IPS-15b (cell line): ENCODE data around the gene SPATA16.

Experiments used
- H3K27me3 ChIP-seq: one replicate; pipeline ENCODE4 v1.6.1; 2013; ENCODE audit warnings: low read length; ENCODE audit not compliant: control insufficient read depth, insufficient read depth
- H3K36me3 ChIP-seq: one replicate; pipeline ENCODE4 v1.6.1; 2013; ENCODE audit warnings: low read length; ENCODE audit not compliant: control insufficient read depth, insufficient read depth
- H3K4me1 ChIP-seq: one replicate; pipeline ENCODE4 v1.6.1; 2013; ENCODE audit warnings: mild to moderate bottlenecking, low read length; ENCODE audit not compliant: control insufficient read depth, insufficient read depth
- H3K4me3 ChIP-seq: one replicate; pipeline ENCODE4 v1.5.1; 2013; ENCODE audit warnings: low read depth, low read length
- H3K9ac ChIP-seq: one replicate; pipeline ENCODE4 v1.6.1; 2013; ENCODE audit warnings: low read depth, mild to moderate bottlenecking, low read length
- H3K9me3 ChIP-seq: one replicate; pipeline ENCODE4 v1.6.1; 2013; ENCODE audit warnings: mild to moderate bottlenecking, low read length; ENCODE audit not compliant: control insufficient read depth, insufficient read depth

SPATA16 gene

GRCh38 chr3:173098959-173099358 lies 42.1 kb downstream of the SPATA16 start:
- peaks cover 2% of the 10 kb centered on the region for H3K36me3 ChIP-seq
- no peak overlapping the region for H3K9ac ChIP-seq
- H3K4me1 ChIP-seq: no peaks in the 10 kb centered on the region
- H3K9me3 ChIP-seq: no peaks in the 10 kb centered on the region
- H3K27me3 ChIP-seq: no peaks in the 10 kb centered on the region
- no peak overlapping the region for H3K4me3 ChIP-seq

- no peaks in the 10 kb centered on the region for H3K9me3 ChIP-seq
- no peak overlapping the region for H3K4me3 ChIP-seq
These were observed 43.8 kb downstream of the SPATA16 start for GRCh38 chr3:173096994-173097785.

GRCh38 chr3:173096140-173096539 lies 44.9 kb downstream of the SPATA16 start:
- Histone ChIP-seq H3K36me3 (no peaks in the 10 kb centered on the region), H3K4me3 (no peak overlapping the region), H3K4me1 (no peaks in the 10 kb centered on the region), H3K9me3 (no peaks in the 10 kb centered on the region), H3K27me3 (no peaks in the 10 kb centered on the region), H3K9ac (no peak overlapping the region)

More at GRCh38 chr3:173096994-173097785, 43.8 kb downstream of the SPATA16 start:
- Histone ChIP-seq H3K27me3 (no peaks in the 10 kb centered on the region), H3K9ac (no peak overlapping the region), H3K4me1 (no peaks in the 10 kb centered on the region), H3K36me3 (no peaks in the 10 kb centered on the region)

- no peak overlapping the region for H3K4me3 ChIP-seq
- H3K27me3 ChIP-seq: no peaks in the 10 kb centered on the region
- no peaks in the 10 kb centered on the region for H3K9me3 ChIP-seq
- no peak overlapping the region for H3K9ac ChIP-seq
- no peaks in the 10 kb centered on the region for H3K36me3 ChIP-seq
- no peaks in the 10 kb centered on the region for H3K4me1 ChIP-seq
These were observed 49.0 kb downstream of the SPATA16 start for GRCh38 chr3:173092038-173092437.

- no peaks in the 10 kb centered on the region for H3K9me3 ChIP-seq
- no peaks in the 10 kb centered on the region for H3K36me3 ChIP-seq
- H3K4me3 ChIP-seq: no peak overlapping the region
- H3K27me3 ChIP-seq: no peaks in the 10 kb centered on the region
- no peak overlapping the region for H3K9ac ChIP-seq
- H3K4me1 ChIP-seq: no peaks in the 10 kb centered on the region
These were observed 50.5 kb downstream of the SPATA16 start for GRCh38 chr3:173090492-173090891.

GRCh38 chr3:173089283-173089682 lies 51.8 kb downstream of the SPATA16 start:
- H3K9ac ChIP-seq: no peak overlapping the region
- no peak overlapping the region for H3K4me3 ChIP-seq
- H3K36me3 ChIP-seq: no peaks in the 10 kb centered on the region
- H3K4me1 ChIP-seq: no peaks in the 10 kb centered on the region
- no peaks in the 10 kb centered on the region for H3K9me3 ChIP-seq
- H3K27me3 ChIP-seq: no peaks in the 10 kb centered on the region

GRCh38 chr3:173078525-173078924 lies 62.5 kb downstream of the SPATA16 start:
- Histone ChIP-seq H3K27me3 (no peaks in the 10 kb centered on the region), H3K4me3 (no peak overlapping the region), H3K9me3 (no peaks in the 10 kb centered on the region), H3K4me1 (no peaks in the 10 kb centered on the region), H3K36me3 (no peaks in the 10 kb centered on the region), H3K9ac (no peak overlapping the region)

- Histone ChIP-seq H3K9ac (no peak overlapping the region), H3K4me1 (peaks cover 5% of the 10 kb centered on the region), H3K27me3 (no peaks in the 10 kb centered on the region), H3K4me3 (no peak overlapping the region), H3K36me3 (no peaks in the 10 kb centered on the region), H3K9me3 (no peaks in the 10 kb centered on the region)
These were observed 74.7 kb downstream of the SPATA16 start for GRCh38 chr3:173066044-173067004.

GRCh38 chr3:173065543-173065981 lies 75.5 kb downstream of the SPATA16 start:
- Histone ChIP-seq H3K36me3 (no peaks in the 10 kb centered on the region), H3K9me3 (no peaks in the 10 kb centered on the region), H3K4me1 (peaks cover 5% of the 10 kb centered on the region), H3K9ac (no peak overlapping the region), H3K27me3 (no peaks in the 10 kb centered on the region), H3K4me3 (no peak overlapping the region)

- Histone ChIP-seq H3K4me3 (no peak overlapping the region), H3K27me3 (no peaks in the 10 kb centered on the region), H3K9me3 (no peaks in the 10 kb centered on the region), H3K4me1 (peaks cover 5% of the 10 kb centered on the region), H3K36me3 (no peaks in the 10 kb centered on the region), H3K9ac (no peak overlapping the region)
These were observed 76.4 kb downstream of the SPATA16 start for GRCh38 chr3:173064631-173065030.

- Histone ChIP-seq H3K9ac (no peak overlapping the region), H3K36me3 (no peaks in the 10 kb centered on the region), H3K4me1 (no peaks in the 10 kb centered on the region), H3K4me3 (no peak overlapping the region), H3K27me3 (no peaks in the 10 kb centered on the region), H3K9me3 (no peaks in the 10 kb centered on the region)
These were observed 82.8 kb downstream of the SPATA16 start for GRCh38 chr3:173058229-173058628.
